Activated CD4-positive, alpha-beta T cell treated with anti-CD3 and anti-CD28 coated beads for 36 hours (primary cell): Measurements from ENCODE around the gene KCNT2. TPM values are rescaled to one million over a fixed set of nuclear protein-coding genes. Genes with fewer than 3 reads are reported as not detected.
"Not testable (repeated sequence)": the region's sequence is repeated elsewhere in the genome, so short reads cannot be mapped to it uniquely, and the experiment has no call there.

Source experiments
- ATAC-seq: fragments of 200-7000 bp; cut with Tn5 transposase; one replicate; pipeline ENCODE4 v1.10.0; 2021; ENCODE audit warnings: mild to moderate bottlenecking, moderate library complexity
- CTCF ChIA-PET: fragments of 350-600 bp; sonication (Branson Sonifier 250); formaldehyde crosslinking; loops from one replicate; lab custom pipeline; 2021; ENCODE audit warnings: antibody characterized with exemption; lab: Charles Lee
- POLR2A ChIA-PET: fragments of 350-600 bp; sonication (Branson Sonifier 250); formaldehyde crosslinking; loops from one replicate; lab custom pipeline; 2021; ENCODE audit warnings: antibody characterized with exemption, inconsistent platforms; lab: Charles Lee
- DNase-seq: peaks from one replicate; pipeline ENCODE4 v3.0.0-alpha.2; 2020
- H3K27ac Mint-ChIP-seq: one replicate; pipeline ENCODE4 v1.8.0; 2021; ENCODE audit warnings: mixed read lengths
- H3K27me3 Mint-ChIP-seq: one replicate; pipeline ENCODE4 v1.8.0; 2021; ENCODE audit warnings: mixed read lengths
- H3K36me3 Mint-ChIP-seq: one replicate; pipeline ENCODE4 v1.8.0; 2021; ENCODE audit warnings: low read depth, mixed read lengths
- H3K4me1 Mint-ChIP-seq: one replicate; pipeline ENCODE4 v1.8.0; 2021; ENCODE audit warnings: mixed read lengths
- H3K4me3 Mint-ChIP-seq: one replicate; pipeline ENCODE4 v1.8.0; 2021; ENCODE audit warnings: mild to moderate bottlenecking, moderate library complexity, mixed read lengths
- H3K9me3 Mint-ChIP-seq: one replicate; pipeline ENCODE4 v1.8.0; 2021; ENCODE audit warnings: low read depth, mixed read lengths
- intact Hi-C, 2 experiments: fragments of 100-400 bp; cut with DNase I in 1 of 2; cut with micrococcal nuclease in 1 of 2; formaldehyde crosslinking; loops; one replicate each; pipeline versions ENCODE4 v1.14.2 to v1.15.1; 2022 to 2024; cut with DNase I, micrococcal nuclease
- total RNA-seq, 2 experiments: library from RNA; stranded (reverse); gene quantifications; one replicate each; pipeline ENCODE4 v1.2.3, GENCODE V29; 2021

KCNT2 gene
- under 1 TPM; 0.05 to 0.09 TPM for total RNA-seq

GRCh38 chr1:196608390-196609369 lies at the start of gene KCNT2:
Gene KCNT2, minus strand, starts transcription at chr1:196608440. Its CDS starts 131 bp downstream, at chr1:196608309.
- H3K4me3 Mint-ChIP-seq, result peak within 1 kb of the TSS; percentile 50
- ATAC-seq (peak; percentile 67), DNase-seq (peak; percentile 23)
- no peak within 1 kb of the TSS for H3K27ac Mint-ChIP-seq
- intact Hi-C loops, result no loop called here
- H3K36me3 Mint-ChIP-seq, result no peaks in the 10 kb centered on the region
- POLR2A ChIA-PET, result interaction anchor here (0.6 kb wide), 1 partner anchor 276 kb away, joined by 3 read pairs; no protein-coding TSS in a partner anchor
- H3K9me3 Mint-ChIP-seq, result no peaks in the 10 kb centered on the region
- H3K27me3 Mint-ChIP-seq, result peaks cover 25% of the 10 kb centered on the region
- H3K4me1 Mint-ChIP-seq, result peaks cover 4% of the 10 kb centered on the region
- CTCF ChIA-PET, result no interaction called here

DNA sequence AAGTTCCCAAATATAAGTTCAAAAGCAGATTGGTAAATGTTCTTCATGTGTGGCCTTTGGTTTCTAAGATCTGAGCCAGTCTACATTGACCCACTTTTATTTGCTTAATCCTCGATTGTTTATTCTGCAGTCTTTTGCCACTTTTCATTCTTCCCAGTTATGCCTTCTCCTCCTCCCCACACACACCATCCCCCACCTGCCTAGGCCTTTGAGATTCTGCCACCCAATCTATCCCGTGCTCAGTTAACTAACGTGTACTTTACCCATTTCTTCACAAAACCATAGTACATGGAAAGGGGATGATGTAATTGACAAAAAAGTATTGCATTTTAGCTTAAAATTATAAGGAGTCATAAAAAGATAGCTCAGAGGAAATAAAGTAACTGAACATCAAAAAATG lies 47.3 kb upstream of the KCNT2 start:
- intact Hi-C loops, result no loop called here
- Mint-ChIP-seq H3K27me3 (no peaks in the 10 kb centered on the region), H3K36me3 (no peaks in the 10 kb centered on the region), H3K27ac (no peak overlapping the region), H3K4me3 (no peak overlapping the region), H3K9me3 (no peaks in the 10 kb centered on the region), H3K4me1 (peaks cover 20% of the 10 kb centered on the region)
- POLR2A ChIA-PET, result no interaction called here
- CTCF ChIA-PET, result interaction anchor here (1.2 kb wide), 1 partner anchor 507 kb away, joined by 5 read pairs; no protein-coding TSS in a partner anchor
- DNase-seq, result no peak
- ATAC-seq, result no peak

DNA sequence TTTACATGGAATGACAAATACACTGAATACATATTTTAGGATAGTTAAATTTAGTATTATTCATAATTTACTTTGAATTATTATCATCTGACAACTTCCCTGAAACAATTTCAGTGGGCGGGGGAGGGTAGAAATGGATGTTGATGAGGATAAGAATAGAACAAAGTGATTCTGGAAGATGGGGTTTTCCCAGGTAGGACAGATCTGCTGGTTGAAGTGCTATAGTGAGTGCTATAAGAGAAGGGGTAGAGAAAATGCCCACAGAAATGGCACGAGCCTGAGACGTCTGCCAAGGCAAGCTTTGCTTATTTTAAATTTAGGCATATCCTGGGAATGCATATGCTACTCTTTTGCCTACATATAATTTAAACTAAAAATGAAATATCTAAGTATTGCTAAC lies 46.8 kb upstream of the KCNT2 start:
- no peak for DNase-seq
- POLR2A ChIA-PET, result no interaction called here
- H3K4me1 Mint-ChIP-seq, result peaks cover 20% of the 10 kb centered on the region
- no peaks in the 10 kb centered on the region for H3K27me3 Mint-ChIP-seq
- H3K9me3 Mint-ChIP-seq, result no peaks in the 10 kb centered on the region
- H3K27ac Mint-ChIP-seq, result no peak overlapping the region
- H3K36me3 Mint-ChIP-seq, result no peaks in the 10 kb centered on the region
- intact Hi-C loops, result no loop called here
- no peak overlapping the region for H3K4me3 Mint-ChIP-seq
- no peak for ATAC-seq
- CTCF ChIA-PET, result no interaction called here

DNA sequence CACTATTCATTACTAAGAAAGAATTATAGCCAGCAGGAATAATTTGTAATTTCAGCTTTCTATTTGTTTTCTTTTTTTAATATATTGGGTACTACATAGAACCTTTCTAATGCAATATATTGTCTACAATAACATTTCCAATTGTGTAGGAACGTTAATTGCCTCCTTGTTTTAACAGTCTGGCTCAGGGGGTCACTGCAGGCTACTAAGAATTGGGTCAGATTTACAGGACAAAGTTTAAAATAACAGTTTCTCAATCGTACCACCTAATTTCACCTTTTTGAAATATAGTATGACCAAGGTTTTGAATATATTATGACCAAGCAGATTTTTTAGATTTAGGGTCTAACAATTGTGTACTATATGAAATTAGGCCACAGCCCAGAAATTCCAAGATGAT lies 46.0 kb upstream of the KCNT2 start:
- Mint-ChIP-seq H3K4me3 (no peak overlapping the region), H3K27me3 (no peaks in the 10 kb centered on the region), H3K27ac (no peak overlapping the region), H3K9me3 (no peaks in the 10 kb centered on the region), H3K4me1 (peaks cover 20% of the 10 kb centered on the region), H3K36me3 (no peaks in the 10 kb centered on the region)
- DNase-seq (no peak), ATAC-seq (no peak)
- CTCF ChIA-PET, result interaction anchor here (0.7 kb wide), 1 partner anchor 229 kb away, joined by 3 read pairs; no protein-coding TSS in a partner anchor
- intact Hi-C loops, result no loop called here
- POLR2A ChIA-PET, result no interaction called here

GRCh38 chr1:196651637-196652215 lies 43.5 kb upstream of the KCNT2 start, which contains the start of gene CFH:
Gene CFH, plus strand, starts transcription at chr1:196652043. Its CDS starts 75 bp downstream, at chr1:196652118.
- peak within 1 kb of the TSS; percentile 32 for H3K27ac Mint-ChIP-seq
- H3K4me3 Mint-ChIP-seq, result peak within 1 kb of the TSS; percentile 9

GRCh38 chr1:196651079-196651478 lies 42.8 kb upstream of the KCNT2 start:
- ChIA-PET POLR2A (no interaction called here), CTCF (interaction anchor here (1.0 kb wide), 1 partner anchor 502 kb away, joined by 3 read pairs; no protein-coding TSS in a partner anchor)
- intact Hi-C loops, result no loop called here
- ATAC-seq (no peak), DNase-seq (no peak)
- Mint-ChIP-seq H3K4me3 (no peak overlapping the region), H3K36me3 (no peaks in the 10 kb centered on the region), H3K27me3 (no peaks in the 10 kb centered on the region), H3K4me1 (peaks cover 16% of the 10 kb centered on the region), H3K9me3 (no peaks in the 10 kb centered on the region), H3K27ac (no peak overlapping the region)

More at GRCh38 chr1:196651637-196652215, 43.5 kb upstream of the KCNT2 start, which contains the start of gene CFH:
- ChIA-PET POLR2A (no interaction called here), CTCF (interaction anchor here (1.0 kb wide), 1 partner anchor 503 kb away, joined by 3 read pairs; no protein-coding TSS in a partner anchor)
- Mint-ChIP-seq H3K36me3 (no peaks in the 10 kb centered on the region), H3K4me1 (peaks cover 18% of the 10 kb centered on the region), H3K27me3 (no peaks in the 10 kb centered on the region), H3K9me3 (no peaks in the 10 kb centered on the region)
- intact Hi-C loops, result no loop called here
- DNase-seq (no peak), ATAC-seq (no peak)

DNA sequence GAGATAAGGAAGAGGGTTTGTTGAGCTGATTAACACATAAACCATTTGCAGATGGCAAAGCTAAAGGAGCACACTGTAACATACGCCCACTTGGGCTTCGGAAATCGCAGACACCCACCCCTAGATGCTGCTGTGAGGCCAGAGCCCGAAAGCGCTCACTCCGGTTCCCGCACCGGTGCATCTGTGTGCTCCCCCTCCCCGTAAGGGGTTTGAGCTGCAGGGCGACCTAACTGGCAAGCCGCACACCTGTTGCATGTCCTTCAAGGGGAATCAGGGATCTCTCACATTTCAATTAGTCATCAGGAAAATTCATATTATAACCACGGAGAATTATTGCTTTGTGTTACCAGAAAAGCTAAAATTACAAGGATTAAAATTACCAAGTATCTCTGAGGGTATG lies 42.2 kb upstream of the KCNT2 start:
- CTCF ChIA-PET, result no interaction called here
- peaks cover 13% of the 10 kb centered on the region for H3K4me1 Mint-ChIP-seq
- DNase-seq (no peak), ATAC-seq (no peak)
- H3K36me3 Mint-ChIP-seq, result no peaks in the 10 kb centered on the region
- H3K27ac Mint-ChIP-seq, result no peak overlapping the region
- no peaks in the 10 kb centered on the region for H3K27me3 Mint-ChIP-seq
- no peaks in the 10 kb centered on the region for H3K9me3 Mint-ChIP-seq
- intact Hi-C loops, result no loop called here
- H3K4me3 Mint-ChIP-seq, result no peak overlapping the region
- POLR2A ChIA-PET, result no interaction called here

DNA sequence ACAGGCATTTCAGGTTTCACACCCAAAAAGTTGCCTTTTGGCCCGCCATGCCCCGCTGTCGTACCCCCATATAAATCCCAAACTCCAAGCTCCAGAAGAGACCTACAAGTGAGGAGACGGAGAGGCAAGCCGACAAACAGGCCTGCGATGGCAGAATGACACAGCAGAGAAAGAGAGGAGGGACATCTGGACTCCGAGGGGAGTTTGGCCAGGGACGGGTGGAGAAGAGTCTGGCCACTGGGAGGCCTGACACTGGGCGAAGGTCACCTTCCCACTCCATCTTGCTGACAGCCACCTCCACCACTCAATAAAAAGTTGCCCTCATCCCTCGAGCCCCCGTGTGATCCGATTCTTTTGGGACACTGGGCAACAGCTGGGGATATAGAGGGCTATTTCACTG lies 41.8 kb upstream of the KCNT2 start:
- Mint-ChIP-seq H3K27ac (no peak overlapping the region), H3K27me3 (no peaks in the 10 kb centered on the region), H3K36me3 (no peaks in the 10 kb centered on the region), H3K4me1 (peaks cover 13% of the 10 kb centered on the region), H3K4me3 (no peak overlapping the region), H3K9me3 (no peaks in the 10 kb centered on the region)
- intact Hi-C loops, result no loop called here
- ChIA-PET CTCF (no interaction called here), POLR2A (no interaction called here)
- DNase-seq (no peak), ATAC-seq (no peak)

DNA sequence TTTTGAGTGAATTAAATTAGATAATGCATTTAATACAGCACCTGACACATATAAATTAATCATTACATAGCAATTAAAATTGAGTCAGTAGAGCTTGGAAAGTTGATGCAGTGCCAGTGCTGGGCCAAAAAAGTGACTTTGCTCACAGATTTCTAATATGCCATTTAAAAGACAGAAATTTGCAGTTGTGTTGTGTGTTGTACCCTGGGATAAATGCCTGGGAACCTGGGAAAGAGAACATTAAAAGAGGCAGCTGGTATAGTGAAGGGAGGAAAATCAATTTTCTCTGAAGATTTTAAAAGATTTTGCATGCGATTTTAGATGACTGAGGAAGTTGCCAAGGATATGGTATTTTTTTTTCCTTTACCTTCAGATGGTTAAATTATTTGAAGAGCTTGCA lies 32.7 kb upstream of the KCNT2 start:
- H3K36me3 Mint-ChIP-seq, result no peaks in the 10 kb centered on the region
- no peak overlapping the region for H3K27ac Mint-ChIP-seq
- intact Hi-C loops, result no loop called here
- ChIA-PET CTCF (no interaction called here), POLR2A (no interaction called here)
- H3K9me3 Mint-ChIP-seq, result no peaks in the 10 kb centered on the region
- H3K4me3 Mint-ChIP-seq, result no peak overlapping the region
- ATAC-seq, result no peak
- H3K4me1 Mint-ChIP-seq, result no peaks in the 10 kb centered on the region
- no peak for DNase-seq
- H3K27me3 Mint-ChIP-seq, result no peaks in the 10 kb centered on the region

GRCh38 chr1:196639291-196639690 lies 31.1 kb upstream of the KCNT2 start:
- H3K4me1 Mint-ChIP-seq, DNase-seq, POLR2A ChIA-PET, CTCF ChIA-PET, H3K9me3 Mint-ChIP-seq, H3K27ac Mint-ChIP-seq, H3K36me3 Mint-ChIP-seq, ATAC-seq, intact Hi-C loops, H3K27me3 Mint-ChIP-seq, H3K4me3 Mint-ChIP-seq: not testable (repeated sequence)

DNA sequence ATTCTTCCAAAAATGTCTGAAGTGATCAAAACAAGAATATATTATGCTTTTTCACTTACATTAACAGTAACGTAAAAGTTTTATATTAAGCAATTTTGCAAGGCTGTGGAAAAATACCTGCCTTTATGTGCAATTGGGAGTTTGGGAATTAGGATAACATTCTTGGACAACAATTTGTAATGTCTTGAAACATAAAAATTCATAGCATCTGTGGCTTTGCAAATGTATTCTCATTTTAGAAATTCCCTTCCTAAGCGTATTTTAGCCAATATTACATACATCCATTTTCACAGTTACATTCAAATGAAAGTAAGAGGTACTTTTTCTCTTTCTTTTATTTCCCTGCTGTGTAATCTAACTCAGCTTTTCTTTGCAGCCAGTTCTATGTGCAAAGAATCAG lies 30.2 kb upstream of the KCNT2 start:
- intact Hi-C loops, result no loop called here
- Mint-ChIP-seq H3K36me3 (no peaks in the 10 kb centered on the region), H3K9me3 (no peaks in the 10 kb centered on the region), H3K4me1 (no peaks in the 10 kb centered on the region), H3K27ac (no peak overlapping the region), H3K27me3 (no peaks in the 10 kb centered on the region), H3K4me3 (no peak overlapping the region)
- POLR2A ChIA-PET, result no interaction called here
- DNase-seq (no peak), ATAC-seq (no peak)
- CTCF ChIA-PET, result no interaction called here
